Measurements from ENCODE around the gene SCUBE3.

SCUBE3 gene

DNA sequence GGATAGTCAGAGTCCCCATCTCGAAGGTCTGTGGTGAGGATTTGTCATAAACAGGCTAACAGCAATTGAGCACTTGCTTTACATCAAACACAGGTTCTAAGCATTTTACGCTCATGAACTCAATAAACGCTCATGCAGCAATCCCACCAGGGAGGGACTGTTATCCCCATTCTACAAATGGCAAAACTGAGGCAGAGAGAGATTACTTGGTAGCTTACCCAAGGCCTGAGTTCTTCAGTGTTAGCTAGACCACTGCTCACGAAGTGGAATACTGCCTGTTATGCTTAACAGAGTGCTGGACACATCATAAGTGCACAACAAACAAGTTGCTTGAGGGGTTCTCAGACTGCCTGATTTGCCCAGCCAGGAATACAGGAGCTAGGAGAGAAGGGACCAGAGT, 48.9 kb upstream of the SCUBE3 start:
- TF ChIP-seq ARNTL (CRISPR knock-in tag; IDR thresholded peaks at IDR 0.05; ENCODE audit: borderline replicate concordance, low read depth) (no peak), RARB (CRISPR knock-in tag; IDR thresholded peaks at IDR 0.05) (no peak), BACH2 (CRISPR knock-in tag; IDR thresholded peaks at IDR 0.05; ENCODE audit: borderline replicate concordance) (no peak), SNAI2 (CRISPR knock-in tag; IDR thresholded peaks at IDR 0.05) (no peak), TSHZ2 (CRISPR knock-in tag; IDR thresholded peaks at IDR 0.05) (no peak), POU6F1 (CRISPR knock-in tag; IDR thresholded peaks at IDR 0.05; ENCODE audit: borderline replicate concordance, low read depth) (no peak), ZNF70 (CRISPR knock-in tag; IDR thresholded peaks at IDR 0.05) (no peak), ZFP30 (CRISPR knock-in tag; IDR thresholded peaks at IDR 0.05) (no peak), CSDC2 (CRISPR knock-in tag; IDR thresholded peaks at IDR 0.05) (no peak), PPARA (CRISPR knock-in tag; IDR thresholded peaks at IDR 0.05; ENCODE audit: borderline replicate concordance) (no peak), ZC3H10 (CRISPR knock-in tag; IDR thresholded peaks at IDR 0.05) (no peak)
- TF ChIP-seq, protein P1, sequence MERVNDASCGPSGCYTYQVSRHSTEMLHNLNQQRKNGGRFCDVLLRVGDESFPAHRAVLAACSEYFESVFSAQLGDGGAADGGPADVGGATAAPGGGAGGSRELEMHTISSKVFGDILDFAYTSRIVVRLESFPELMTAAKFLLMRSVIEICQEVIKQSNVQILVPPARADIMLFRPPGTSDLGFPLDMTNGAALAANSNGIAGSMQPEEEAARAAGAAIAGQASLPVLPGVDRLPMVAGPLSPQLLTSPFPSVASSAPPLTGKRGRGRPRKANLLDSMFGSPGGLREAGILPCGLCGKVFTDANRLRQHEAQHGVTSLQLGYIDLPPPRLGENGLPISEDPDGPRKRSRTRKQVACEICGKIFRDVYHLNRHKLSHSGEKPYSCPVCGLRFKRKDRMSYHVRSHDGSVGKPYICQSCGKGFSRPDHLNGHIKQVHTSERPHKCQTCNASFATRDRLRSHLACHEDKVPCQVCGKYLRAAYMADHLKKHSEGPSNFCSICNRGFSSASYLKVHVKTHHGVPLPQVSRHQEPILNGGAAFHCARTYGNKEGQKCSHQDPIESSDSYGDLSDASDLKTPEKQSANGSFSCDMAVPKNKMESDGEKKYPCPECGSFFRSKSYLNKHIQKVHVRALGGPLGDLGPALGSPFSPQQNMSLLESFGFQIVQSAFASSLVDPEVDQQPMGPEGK (CRISPR knock-in tag; IDR thresholded peaks at IDR 0.05; ENCODE audit: borderline replicate concordance), result no peak
- no peak for ATAC-seq

- TF ChIP-seq CSRNP3 (CRISPR knock-in tag; IDR thresholded peaks at IDR 0.05), result no peak
- TF ChIP-seq POU6F1 (CRISPR knock-in tag; IDR thresholded peaks at IDR 0.05; ENCODE audit: borderline replicate concordance, low read depth), result no peak
- no peak for TF ChIP-seq OSR1 (CRISPR knock-in tag; IDR thresholded peaks at IDR 0.05)
- no peak for TF ChIP-seq ZC3H10 (CRISPR knock-in tag; IDR thresholded peaks at IDR 0.05)
- no peak for TF ChIP-seq SNAI2 (CRISPR knock-in tag; IDR thresholded peaks at IDR 0.05)
- no peak for ATAC-seq
Measured at GRCh38 chr6:35165630-35166071, 48.1 kb upstream of the SCUBE3 start.

DNA sequence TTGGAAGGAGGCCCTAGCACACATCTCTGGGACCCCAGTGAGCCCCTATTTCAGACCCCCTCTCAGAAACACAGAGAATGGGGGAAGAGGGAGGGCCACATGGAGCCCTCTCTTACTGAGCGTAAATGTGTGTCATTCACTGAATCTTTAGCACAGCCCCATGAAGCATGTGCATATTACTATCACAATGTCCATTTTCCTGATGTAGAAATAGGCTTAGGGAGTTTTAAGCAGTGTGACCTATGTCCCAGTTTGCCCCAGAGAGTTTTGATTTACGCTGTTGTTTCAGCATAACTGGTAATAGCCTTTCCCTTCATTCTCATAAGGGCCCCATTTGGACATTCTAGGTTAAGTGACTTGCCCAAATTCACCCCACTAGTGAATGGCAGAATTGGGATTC, 47.6 kb upstream of the SCUBE3 start:
- ATAC-seq, result no peak

More for the DNA sequence above, 47.6 kb upstream of the SCUBE3 start:
- TF ChIP-seq TOX (CRISPR knock-in tag; IDR thresholded peaks at IDR 0.05; ENCODE audit: borderline replicate concordance), result no peak
- TF ChIP-seq ZNF70 (CRISPR knock-in tag; IDR thresholded peaks at IDR 0.05), result no peak
- TF ChIP-seq, protein P1 (CRISPR knock-in tag; IDR thresholded peaks at IDR 0.05; ENCODE audit: borderline replicate concordance), result no peak
- no peak for TF ChIP-seq TSHZ2 (CRISPR knock-in tag; IDR thresholded peaks at IDR 0.05)
- TF ChIP-seq ISL1 (CRISPR knock-in tag; IDR thresholded peaks at IDR 0.05), result no peak
- TF ChIP-seq, protein P2, sequence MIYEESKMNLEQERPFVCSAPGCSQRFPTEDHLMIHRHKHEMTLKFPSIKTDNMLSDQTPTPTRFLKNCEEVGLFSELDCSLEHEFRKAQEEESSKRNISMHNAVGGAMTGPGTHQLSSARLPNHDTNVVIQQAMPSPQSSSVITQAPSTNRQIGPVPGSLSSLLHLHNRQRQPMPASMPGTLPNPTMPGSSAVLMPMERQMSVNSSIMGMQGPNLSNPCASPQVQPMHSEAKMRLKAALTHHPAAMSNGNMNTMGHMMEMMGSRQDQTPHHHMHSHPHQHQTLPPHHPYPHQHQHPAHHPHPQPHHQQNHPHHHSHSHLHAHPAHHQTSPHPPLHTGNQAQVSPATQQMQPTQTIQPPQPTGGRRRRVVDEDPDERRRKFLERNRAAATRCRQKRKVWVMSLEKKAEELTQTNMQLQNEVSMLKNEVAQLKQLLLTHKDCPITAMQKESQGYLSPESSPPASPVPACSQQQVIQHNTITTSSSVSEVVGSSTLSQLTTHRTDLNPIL (CRISPR knock-in tag; IDR thresholded peaks at IDR 0.05; ENCODE audit: low read depth), result no peak
- no peak for TF ChIP-seq ARNTL (CRISPR knock-in tag; IDR thresholded peaks at IDR 0.05; ENCODE audit: borderline replicate concordance, low read depth)
- no peak for TF ChIP-seq ZFP30 (CRISPR knock-in tag; IDR thresholded peaks at IDR 0.05)
- TF ChIP-seq SNAI2 (CRISPR knock-in tag; IDR thresholded peaks at IDR 0.05), result no peak
- no peak for TF ChIP-seq BACH2 (CRISPR knock-in tag; IDR thresholded peaks at IDR 0.05; ENCODE audit: borderline replicate concordance)
- TF ChIP-seq PPARA (CRISPR knock-in tag; IDR thresholded peaks at IDR 0.05; ENCODE audit: borderline replicate concordance), result no peak
- no peak for TF ChIP-seq OSR1 (CRISPR knock-in tag; IDR thresholded peaks at IDR 0.05)
- no peak for TF ChIP-seq GLIS3 (CRISPR knock-in tag; IDR thresholded peaks at IDR 0.05)
- no peak for TF ChIP-seq RARB (CRISPR knock-in tag; IDR thresholded peaks at IDR 0.05)
- TF ChIP-seq TCF4 (CRISPR knock-in tag; IDR thresholded peaks at IDR 0.05; ENCODE audit: borderline replicate concordance), result no peak
- TF ChIP-seq ZFP3 (CRISPR knock-in tag; IDR thresholded peaks at IDR 0.05), result no peak
- TF ChIP-seq ZNF565 (CRISPR knock-in tag; conservative IDR thresholded peaks at IDR 0.05; ENCODE audit: low read depth), result no peak

Measured in SK-N-SH treated with all-trans-retinoic acid at 6 μM for 48 hours (cell line).